HG03575 (cell line): Measurements from ENCODE around the gene LAMA2.

Experiments used
- ATAC-seq: cut with Tn5 transposase; IDR thresholded peaks from one replicate; pipeline ENCODE4 v1.9.1; 2021; ENCODE audit not compliant: unreplicated experiment, insufficient number of reproducible peaks, low FRiP score; ENCODE audit errors: extremely low read depth

Gene LAMA2

DNA sequence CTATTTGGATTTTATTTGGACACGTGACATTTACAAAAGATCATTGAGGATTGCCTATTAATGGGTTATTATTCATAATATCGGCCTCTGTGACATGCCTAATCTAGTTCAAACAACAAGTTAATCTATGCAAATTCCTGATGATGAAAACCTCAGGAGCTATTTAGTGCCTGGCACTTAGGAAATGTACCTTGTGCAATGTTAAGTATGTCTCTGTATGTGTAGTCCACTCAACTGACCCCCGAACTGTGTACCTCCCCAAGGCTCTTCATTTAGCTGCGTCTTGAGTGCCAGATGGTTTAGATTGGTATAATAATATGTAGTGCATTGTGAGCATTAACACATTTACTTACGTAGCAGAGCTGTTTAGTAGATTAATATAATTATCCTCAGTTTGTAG lies 6.9 kb downstream of the LAMA2 start:
- ATAC-seq = no peak

DNA sequence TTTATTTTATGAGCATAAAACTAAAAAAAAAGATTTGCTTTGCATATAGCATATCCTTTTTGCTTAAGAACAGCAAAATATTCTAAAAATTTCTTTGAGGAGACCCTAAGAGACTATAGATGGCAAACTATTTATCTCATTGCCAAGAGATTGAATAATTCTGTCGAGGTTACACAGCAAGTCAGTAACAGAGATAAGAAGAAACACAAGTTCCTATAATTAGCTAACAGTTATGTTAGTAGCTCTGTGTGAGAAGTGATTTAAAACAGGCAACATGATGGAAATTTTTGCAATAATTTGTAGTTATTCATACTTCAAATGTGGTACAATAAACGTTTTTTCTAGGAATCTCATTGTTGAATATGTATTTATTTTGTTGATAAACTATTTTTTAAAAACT lies 9.1 kb downstream of the LAMA2 start:
- ATAC-seq = no peak

DNA sequence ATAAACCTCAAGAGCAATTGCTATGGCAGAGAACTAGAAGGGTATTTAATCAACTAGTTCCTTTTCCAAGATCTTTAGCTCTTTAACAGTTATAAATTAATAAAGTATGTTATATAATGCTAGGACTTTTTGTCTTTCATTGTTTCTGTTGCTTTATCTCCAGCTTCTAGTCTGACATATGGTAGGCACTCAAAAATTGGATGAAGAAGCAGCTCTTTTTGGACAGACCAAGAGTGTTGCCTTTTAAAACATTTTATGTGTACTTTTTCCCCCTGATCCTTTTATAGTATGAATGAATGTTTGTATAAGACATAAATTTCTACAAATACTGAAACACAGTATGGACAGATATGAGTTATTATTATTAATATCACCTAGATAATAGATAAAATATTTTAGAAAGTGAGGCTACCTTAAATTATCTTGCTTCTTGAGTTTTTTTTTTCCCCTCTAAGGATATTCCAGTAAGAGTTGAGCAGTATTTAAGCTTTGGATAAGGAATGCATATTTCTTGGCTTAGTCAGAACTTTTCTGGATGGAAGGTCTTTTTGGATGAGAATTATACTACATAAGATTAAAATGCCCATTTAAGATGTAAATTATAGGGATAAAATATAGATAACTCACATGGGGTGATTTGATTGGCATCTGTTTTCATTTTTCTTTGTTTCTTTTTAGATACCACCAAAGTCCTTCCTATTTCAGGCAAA lies 16.6 kb downstream of the LAMA2 start:
- ATAC-seq = no peak

DNA sequence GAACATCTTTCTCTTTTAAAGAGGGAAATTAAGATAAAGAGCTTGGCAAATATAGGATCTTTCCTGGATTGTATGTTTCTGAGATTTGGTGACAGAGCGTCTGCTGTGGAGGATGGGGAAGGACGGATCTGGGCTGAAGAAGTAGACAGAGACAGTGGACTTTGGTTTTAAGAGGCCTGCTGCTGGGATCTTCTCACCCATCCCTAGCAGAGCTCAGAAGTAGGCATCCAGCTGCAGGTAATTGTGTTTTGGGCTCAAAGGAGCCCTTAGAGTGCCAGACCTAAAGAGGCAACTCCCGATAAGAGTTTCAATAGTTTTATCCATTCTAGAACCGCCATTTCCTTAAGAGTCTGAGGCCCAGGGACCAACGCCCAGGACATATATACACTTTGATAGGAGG lies 20.8 kb downstream of the LAMA2 start:
- no peak for ATAC-seq

DNA sequence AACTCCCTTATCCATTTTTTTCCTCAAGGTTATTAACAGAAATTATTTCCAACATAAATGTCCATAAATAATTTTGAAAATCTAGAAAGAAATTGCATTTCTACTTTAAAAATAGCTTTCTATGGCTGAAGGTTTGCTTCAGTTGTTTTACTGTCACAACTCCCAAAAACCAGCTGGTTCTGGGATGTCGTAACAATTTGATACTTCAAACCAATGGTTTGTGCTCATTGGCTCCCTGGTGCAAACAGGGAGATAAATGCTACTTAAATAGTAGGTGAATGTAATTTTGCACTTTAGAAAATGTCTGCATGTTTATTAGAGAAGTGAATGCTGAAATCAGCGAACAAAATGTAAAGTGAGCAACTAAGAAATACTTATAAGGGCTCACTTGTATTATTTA lies 31.1 kb downstream of the LAMA2 start:
- ATAC-seq = no peak

DNA sequence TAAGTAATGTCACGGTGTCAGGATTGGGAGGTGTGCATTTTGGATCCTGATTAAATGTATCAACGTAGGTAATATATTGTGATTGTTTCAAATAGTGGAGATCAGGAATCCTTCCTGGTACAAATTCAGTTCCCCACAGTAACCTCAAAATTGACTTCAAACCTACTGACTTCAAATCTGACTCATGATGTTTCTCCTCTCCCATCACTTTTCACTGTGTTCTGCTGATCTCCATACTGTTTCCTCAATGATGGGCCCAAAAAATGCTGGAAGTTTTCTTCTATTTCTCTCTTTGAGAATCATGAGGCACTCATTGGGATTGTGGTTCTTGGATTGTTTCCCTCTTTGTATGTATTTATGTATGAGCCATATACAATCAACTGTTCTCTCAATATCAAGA lies 35.9 kb downstream of the LAMA2 start:
- no peak for ATAC-seq

DNA sequence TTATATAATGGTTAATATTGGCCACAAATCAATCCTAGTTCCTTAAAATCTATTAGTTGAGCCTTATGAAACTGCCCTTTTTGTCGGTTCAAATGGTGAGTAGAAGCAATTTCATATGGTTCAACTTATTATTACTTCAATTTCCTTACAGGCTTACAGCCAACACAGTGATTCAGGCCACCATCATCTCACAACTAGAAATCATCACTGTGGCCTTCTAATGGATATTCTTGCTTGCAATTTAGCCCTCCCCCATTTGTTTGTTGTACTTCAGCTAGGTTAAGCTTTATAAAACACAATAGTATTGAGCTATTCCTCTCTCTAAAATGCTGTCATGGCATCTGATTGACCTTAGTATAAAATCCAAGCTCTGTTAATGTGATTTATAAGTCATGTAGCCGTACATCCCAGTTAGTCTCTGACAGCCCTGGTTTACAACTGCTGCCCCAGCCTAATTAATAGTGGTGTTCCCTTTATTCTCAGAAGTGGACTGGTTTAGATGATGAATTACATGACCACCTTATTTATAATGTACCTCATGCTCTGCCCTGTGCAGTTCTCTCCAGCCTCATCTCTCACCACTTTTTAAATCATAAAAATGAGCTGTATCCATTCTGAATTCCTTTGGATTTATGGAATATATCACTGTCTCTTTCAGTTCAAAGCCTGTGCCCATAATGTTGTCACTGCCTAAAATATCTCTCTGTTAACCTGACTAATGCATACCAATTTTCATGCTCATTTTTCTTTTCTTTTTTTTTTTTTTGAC lies 36.7 kb downstream of the LAMA2 start:
- no peak for ATAC-seq

DNA sequence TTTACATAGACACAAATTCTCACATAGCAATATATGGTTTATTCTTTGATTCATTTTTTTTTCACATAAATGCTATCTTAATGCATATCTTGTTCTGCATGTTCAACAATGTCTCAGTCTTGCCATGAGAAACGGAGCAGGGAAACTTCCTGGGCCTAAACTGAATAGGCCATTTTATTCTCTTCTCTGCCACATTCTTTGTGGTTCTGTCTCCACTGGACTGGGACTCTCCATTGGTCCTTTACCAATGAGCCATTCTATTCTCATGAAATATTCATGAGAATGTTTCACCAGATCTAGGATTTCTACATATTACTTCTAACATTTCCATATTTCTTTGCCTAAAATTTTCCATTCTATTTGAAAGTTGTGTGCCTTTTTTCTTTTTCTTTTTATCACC lies 42.8 kb downstream of the LAMA2 start:
- no peak for ATAC-seq

DNA sequence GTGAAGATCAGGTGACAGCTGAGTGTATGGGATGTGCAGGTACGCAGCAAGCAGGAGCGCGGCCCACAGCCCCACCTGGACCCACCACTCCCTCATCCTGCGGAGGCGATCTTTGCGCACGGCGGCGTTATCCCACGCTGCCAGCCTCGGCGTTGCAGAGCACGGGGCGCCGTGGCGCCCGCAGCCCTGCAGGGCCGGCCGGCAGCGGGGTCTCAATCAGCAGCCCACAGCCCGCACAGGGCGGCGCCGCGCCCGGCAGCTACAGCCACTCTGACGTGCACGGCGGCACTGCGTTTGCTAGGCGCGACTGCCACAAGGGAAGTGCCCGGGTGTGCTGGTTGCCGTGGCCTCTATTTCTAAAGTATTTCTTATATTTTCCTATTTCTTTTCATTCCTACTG lies 46.9 kb downstream of the LAMA2 start:
- no peak for ATAC-seq

DNA sequence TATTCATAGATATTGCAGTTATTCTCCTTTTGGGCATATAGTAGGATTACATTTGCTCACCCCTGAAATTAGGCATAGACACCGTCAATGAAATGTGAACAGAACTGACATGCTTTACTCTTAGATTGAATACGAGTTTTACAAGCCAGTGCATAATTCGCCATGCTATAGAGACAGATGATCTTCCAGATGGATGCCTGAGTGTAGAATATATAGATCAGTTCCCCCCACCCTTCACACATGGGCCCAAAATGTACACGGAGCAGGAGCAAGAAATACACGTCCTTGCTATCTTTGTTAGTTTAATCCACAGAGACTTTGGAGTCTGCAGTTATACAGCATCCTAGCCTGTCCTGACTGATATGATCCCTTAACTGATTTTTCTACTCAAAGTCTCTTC lies 47.4 kb downstream of the LAMA2 start:
- ATAC-seq = no peak

DNA sequence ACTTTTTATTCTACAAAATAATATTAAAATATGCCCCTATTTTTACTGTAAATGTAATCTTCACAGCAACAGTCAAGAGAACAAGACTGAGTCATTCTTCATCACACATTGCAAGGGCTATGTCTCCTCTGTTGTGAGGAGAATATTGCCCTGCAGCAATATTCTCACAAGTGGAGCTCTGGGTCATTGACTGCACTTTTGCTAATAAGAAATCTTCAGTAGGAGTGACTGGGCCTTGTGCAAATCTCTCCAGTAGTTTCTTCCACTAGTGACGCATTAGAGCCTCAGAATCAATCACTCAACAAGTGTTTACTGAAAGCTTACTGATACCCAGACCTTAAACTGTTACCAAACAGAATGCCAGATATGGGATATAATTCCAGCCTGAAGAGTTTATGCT lies 49.1 kb downstream of the LAMA2 start:
- no peak for ATAC-seq

DNA sequence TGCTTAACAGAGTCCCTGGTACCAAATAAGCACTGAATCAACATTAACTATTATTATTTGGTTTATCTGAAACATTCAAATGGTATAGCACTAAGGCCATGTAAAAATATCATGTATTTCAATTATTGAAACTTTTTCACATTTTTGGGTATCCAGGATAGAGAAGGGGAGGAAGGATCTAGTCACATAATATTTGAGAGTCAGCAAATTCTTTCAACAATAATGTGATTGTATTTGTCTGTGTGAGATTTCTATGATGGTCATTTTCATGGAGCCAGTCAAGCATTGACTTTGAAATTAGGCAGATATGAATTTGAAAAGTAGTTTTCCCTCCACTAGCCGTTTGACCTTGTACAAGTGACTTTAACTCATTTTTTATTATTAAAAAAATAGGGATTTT lies 67.9 kb downstream of the LAMA2 start:
- ATAC-seq = no peak

DNA sequence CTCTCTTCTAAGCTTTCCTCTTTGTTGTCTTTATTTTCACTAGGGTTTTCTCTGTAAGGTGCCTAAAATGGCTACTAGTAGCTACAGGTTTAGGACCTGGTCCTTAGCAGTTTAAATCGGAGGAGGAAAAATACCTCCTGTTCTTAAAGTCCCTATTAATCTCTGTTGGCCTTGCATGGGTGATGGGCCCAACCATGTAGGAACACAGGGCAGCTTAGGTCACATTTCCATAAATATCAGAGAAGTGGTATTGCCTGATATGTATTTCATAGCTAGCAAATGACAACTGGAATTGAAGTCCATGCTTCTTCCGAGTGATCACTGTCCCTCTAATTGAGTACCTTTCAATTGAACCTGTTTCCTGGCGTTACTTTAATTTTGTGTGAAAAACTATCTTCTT lies 70.0 kb downstream of the LAMA2 start:
- no peak for ATAC-seq

DNA sequence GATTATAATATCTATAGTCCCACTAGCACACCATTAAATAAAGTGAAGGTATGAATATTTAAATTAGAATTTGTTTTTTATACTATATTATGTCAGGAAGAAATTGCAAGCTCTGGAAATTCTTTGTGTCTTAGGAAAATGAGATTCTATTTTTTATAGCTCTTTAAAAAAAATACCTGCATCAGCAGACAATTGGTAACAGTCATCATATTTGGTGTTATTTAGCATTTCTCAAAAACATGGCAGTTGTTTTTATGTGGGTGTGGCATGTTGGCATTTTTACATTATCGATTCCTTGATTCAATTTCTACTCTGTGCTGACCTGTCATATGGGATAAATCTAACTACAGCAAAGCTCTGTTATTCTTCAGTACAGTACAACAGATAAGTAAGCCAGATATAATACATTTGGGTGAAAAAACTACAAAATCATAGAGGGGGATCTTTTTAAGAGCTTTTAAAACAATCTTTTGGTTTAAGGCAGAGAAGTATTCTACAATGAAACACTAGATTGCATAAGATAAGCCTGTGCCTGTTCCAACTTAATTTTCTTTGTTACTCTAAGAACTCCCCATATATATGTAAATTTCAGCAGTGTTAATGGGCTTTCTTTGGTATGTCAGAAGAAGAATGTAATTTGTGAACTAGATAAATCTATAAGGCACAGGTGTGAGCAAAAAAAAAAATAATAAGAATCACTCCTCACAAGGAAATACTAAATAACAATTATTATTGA lies 71.5 kb downstream of the LAMA2 start:
- no peak for ATAC-seq

DNA sequence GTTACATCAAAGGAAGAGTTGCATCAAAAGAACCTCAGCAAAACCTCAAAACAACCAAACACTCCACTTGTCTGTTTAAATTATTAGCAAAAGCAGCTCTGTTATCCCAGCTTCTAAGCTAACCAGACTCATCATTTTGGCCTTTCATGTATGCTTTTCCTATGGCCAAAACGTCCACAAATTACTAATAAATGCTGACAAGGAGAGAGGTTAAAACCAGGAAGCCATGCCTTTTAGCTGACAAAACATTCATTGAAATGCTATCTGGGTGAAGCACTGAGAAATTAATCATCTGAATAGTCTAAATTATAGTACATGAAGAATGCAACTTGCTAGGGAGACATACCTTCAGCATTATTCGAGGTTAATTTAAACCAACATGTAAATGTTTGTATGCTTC lies 80.6 kb downstream of the LAMA2 start:
- ATAC-seq = no peak

DNA sequence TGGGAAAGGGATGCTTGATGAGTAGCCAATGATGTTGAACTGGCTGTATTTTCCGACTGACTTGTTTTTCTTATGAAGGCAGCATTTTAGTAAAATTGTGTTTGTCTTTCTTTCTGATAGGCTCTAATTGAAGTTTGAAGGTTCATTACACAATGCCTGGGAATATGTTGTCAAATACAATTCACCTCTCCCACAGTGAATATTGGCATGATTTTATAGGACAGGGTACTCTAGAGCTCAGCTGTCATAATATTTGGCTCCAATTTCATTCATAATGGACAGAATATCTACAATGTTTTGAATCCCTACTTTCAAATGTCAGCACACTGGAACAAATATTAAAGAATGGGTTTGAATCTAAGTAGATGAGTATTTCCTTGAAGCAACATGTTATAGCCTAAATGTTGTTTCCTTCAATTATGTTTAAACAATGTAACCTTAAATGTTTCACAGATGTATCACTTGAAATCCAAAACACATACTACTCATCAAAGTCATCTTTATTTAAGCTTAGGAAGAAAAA lies 81.4 kb downstream of the LAMA2 start:
- ATAC-seq = no peak

DNA sequence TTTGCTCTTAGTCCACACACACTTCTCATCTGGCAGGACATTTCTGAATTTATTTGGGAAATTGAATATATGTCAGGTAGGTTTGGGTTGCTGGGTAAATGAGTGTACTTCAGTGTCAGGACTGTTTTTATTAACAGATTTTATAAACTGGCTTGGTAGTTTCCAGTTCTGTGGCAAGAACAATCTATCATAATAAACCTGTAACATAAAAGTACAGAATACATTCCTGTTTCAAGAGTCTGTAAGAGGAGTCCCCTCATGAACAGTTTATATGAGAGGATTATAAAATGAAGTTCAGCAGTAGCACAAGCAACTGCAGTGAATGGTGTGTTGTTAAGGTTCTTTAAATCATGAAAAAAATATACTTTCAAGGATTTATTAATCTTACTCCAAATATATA lies 81.8 kb downstream of the LAMA2 start:
- no peak for ATAC-seq

DNA sequence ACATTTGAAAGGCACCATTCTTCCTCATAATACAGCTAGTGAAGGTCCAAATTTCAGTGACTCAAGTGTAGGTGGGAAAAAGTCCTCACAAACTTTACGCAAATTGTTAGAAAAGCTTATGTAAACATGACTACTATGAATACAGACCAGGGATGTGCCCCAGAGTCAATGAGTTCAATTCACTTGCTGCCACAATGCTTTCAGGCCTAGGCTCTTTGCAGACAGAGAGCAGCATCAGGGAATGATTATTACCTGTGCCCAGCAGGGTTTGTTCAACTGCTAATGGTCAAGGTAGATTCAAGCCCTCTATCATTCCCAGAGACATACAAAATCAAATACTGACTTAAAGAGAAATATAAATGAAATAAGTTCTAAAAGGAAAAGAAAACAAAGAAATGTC lies 84.0 kb downstream of the LAMA2 start:
- no peak for ATAC-seq

DNA sequence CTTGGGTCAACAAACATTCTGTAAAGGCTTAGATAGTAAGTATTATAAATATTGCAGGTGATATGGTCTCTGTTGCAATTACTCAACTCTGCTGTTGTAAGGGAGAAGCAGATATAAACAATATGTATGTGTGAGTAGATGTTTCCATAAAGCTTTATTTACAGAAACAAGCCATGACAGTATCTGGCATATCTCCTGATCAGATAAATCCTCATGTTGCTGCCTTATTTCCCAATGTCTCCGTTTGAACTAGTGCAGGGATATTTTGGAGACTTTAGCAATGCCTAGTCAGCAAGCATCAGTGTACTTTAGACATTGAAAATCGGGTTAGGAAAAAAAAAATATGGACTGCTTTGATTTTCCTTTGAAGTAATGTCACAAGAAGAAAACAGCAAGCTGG lies 96.1 kb downstream of the LAMA2 start:
- ATAC-seq = no peak

DNA sequence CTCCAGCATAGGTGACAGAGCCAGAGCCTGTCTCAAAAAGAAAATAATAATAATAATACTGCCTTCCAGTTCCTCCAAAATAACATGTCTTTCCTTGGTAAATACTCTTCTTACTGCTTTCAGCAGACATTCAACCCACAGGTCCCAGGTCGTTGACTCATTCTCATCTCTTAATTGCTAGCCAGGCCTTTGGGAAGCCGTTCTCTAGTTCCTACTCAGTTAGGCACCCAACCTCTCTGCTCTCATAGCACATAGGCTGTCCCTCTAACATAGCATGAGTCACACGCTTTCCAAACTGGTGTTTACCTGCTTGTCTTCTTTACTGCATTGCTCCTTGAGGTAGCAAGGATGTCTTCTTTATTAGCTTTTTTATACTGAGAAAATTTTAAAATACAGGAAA lies 98.8 kb downstream of the LAMA2 start:
- no peak for ATAC-seq
